ENCODE measurements around the gene KCNG2.

KCNG2 gene

DNA sequence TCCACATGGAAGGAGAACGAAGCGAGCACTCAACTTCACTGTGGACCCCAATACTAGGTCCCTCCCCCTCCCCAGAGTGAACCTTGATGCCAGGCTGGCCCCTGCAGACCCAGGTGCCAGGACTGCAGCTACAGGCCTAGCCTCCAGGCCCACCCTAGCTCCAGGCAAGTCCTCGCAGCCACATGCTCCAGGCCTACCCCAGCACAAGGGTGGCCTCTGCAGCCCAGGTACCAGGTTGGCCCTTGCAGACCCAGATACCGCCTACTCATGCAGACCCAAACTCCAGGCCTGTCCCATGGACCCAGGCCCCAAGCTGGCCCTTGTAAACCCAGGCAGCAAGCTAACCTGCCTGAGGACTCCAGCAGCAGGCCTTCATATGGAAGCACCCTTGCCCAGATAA lies 44.2 kb downstream of the KCNG2 start:
- Histone ChIP-seq H3K27ac (ENCODE audit: low read length) (no peak overlapping the region), H3K4me2 (ENCODE audit: low read length) (no peak overlapping the region), H3K9me3 (ENCODE audit: insufficient read depth, low read length) (0 out of 2 replicates have a peak, but pooled peaks cover 4% of the 10 kb centered on the region), H3K4me3 (ENCODE audit: low read length) (no peak overlapping the region), H3K4me1 (ENCODE audit: low read length) (no peaks in the 10 kb centered on the region), H3K27me3 (ENCODE audit: low read depth, low read length) (peaks cover 30% of the 10 kb centered on the region), H3K36me3 (replicated peaks; ENCODE audit: low read depth, low read length) (no peaks in the 10 kb centered on the region), H4K20me1 (ENCODE audit: insufficient read depth, low read length) (no peaks in the 10 kb centered on the region), H3K79me2 (ENCODE audit: low read length) (no peaks in the 10 kb centered on the region), H3K9ac (ENCODE audit: low read length) (no peak overlapping the region), H2AFZ (ENCODE audit: low read depth, low read length) (no peak overlapping the region)
- TF ChIP-seq, protein P1, sequence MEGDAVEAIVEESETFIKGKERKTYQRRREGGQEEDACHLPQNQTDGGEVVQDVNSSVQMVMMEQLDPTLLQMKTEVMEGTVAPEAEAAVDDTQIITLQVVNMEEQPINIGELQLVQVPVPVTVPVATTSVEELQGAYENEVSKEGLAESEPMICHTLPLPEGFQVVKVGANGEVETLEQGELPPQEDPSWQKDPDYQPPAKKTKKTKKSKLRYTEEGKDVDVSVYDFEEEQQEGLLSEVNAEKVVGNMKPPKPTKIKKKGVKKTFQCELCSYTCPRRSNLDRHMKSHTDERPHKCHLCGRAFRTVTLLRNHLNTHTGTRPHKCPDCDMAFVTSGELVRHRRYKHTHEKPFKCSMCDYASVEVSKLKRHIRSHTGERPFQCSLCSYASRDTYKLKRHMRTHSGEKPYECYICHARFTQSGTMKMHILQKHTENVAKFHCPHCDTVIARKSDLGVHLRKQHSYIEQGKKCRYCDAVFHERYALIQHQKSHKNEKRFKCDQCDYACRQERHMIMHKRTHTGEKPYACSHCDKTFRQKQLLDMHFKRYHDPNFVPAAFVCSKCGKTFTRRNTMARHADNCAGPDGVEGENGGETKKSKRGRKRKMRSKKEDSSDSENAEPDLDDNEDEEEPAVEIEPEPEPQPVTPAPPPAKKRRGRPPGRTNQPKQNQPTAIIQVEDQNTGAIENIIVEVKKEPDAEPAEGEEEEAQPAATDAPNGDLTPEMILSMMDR (IDR thresholded peaks at IDR 0.05; ENCODE audit: low read depth, low read length), result no peak
- TF ChIP-seq EZH2phosphoT487 (IDR thresholded peaks at IDR 0.05; ENCODE audit: low read depth), result no peak

DNA sequence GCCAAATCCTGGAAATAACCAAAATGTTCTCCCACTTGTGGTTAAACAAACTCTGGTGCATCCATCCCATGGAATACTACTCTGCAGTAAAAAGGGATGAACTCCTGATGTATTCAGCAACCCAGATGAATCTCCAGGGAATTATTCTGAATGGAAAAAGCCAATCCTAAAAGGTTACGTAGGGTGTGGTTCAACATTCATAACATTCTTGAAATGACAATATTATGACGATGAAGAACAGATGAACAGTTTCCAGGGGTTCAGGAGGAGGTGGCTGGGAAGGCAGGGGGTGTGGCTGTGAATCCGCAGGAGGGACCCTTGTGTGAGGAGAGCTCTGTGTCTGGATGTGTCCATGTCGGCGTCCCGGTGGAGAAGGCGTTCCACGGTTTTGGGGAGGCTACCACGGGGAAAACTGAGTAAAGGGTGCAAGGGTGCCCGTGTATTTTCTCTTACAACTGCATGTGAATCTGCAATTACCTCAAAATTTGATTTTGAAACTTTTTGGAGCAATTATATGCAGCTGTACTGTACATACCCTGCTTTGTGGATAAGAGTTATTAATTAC lies 47.3 kb downstream of the KCNG2 start:
- H3K9ac ChIP-seq (ENCODE audit: low read length), result no peak overlapping the region
- no peak overlapping the region for H3K27ac ChIP-seq (ENCODE audit: low read length)
- no peaks in the 10 kb centered on the region for H3K79me2 ChIP-seq (ENCODE audit: low read length)
- TF ChIP-seq, protein P1 (IDR thresholded peaks at IDR 0.05; ENCODE audit: low read depth, low read length), result no peak
- TF ChIP-seq EZH2phosphoT487 (IDR thresholded peaks at IDR 0.05; ENCODE audit: low read depth), result no peak
- no peaks in the 10 kb centered on the region for H3K4me1 ChIP-seq (ENCODE audit: low read length)
- no peak overlapping the region for H3K4me2 ChIP-seq (ENCODE audit: low read length)
- no peak overlapping the region for H3K4me3 ChIP-seq (ENCODE audit: low read length)
- H4K20me1 ChIP-seq (ENCODE audit: insufficient read depth, low read length), result no peaks in the 10 kb centered on the region
- no peak overlapping the region for H2AFZ ChIP-seq (ENCODE audit: low read depth, low read length)
- H3K9me3 ChIP-seq (ENCODE audit: insufficient read depth, low read length), result no peaks in the 10 kb centered on the region
- no peaks in the 10 kb centered on the region for H3K36me3 ChIP-seq (replicated peaks; ENCODE audit: low read depth, low read length)
- H3K27me3 ChIP-seq (ENCODE audit: low read depth, low read length), result peaks cover 15% of the 10 kb centered on the region; the same call in 1 of the 2 replicates

DNA sequence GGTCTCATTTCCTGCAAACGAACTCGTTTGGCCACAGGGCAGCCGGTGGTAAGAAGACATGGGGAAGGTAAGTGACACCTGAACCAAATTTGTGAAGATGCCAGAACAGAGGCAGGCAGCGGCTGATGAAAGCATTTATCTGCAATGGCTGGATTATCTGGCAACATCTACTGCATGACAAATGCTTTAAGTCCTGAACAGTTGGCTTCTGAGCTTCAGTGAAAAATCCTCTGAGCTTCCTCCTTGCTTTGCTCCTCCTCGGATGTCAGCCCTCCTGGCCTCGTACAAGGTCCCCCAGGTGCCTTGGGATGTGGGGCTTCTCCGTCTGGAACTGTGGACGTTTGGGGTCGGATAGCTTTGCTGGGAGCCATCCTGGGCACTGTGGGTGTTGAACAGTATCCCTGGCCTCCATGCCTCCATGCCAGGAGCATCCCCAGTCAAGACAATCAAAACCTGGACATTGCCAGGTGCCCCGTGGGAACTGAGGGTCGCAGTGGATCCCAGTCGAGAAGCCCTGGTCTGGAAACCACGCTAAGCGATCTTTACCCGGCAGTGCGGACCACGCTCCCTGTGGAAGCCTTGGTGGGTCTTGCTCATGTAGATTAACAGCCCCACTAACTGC lies 49.3 kb downstream of the KCNG2 start:
- TF ChIP-seq, protein P1 (IDR thresholded peaks at IDR 0.05; ENCODE audit: low read depth, low read length), result no peak
- no peak for TF ChIP-seq EZH2phosphoT487 (IDR thresholded peaks at IDR 0.05; ENCODE audit: low read depth)
- Histone ChIP-seq H2AFZ (ENCODE audit: low read depth, low read length) (no peak overlapping the region), H3K27me3 (ENCODE audit: low read depth, low read length) (peaks cover 15% of the 10 kb centered on the region; the same call in 1 of the 2 replicates), H3K4me1 (ENCODE audit: low read length) (no peaks in the 10 kb centered on the region), H4K20me1 (ENCODE audit: insufficient read depth, low read length) (no peaks in the 10 kb centered on the region), H3K9ac (ENCODE audit: low read length) (no peak overlapping the region), H3K4me2 (ENCODE audit: low read length) (no peak overlapping the region), H3K9me3 (ENCODE audit: insufficient read depth, low read length) (no peaks in the 10 kb centered on the region), H3K36me3 (replicated peaks; ENCODE audit: low read depth, low read length) (no peaks in the 10 kb centered on the region), H3K4me3 (ENCODE audit: low read length) (no peak overlapping the region), H3K27ac (ENCODE audit: low read length) (no peak overlapping the region), H3K79me2 (ENCODE audit: low read length) (no peaks in the 10 kb centered on the region)

DNA sequence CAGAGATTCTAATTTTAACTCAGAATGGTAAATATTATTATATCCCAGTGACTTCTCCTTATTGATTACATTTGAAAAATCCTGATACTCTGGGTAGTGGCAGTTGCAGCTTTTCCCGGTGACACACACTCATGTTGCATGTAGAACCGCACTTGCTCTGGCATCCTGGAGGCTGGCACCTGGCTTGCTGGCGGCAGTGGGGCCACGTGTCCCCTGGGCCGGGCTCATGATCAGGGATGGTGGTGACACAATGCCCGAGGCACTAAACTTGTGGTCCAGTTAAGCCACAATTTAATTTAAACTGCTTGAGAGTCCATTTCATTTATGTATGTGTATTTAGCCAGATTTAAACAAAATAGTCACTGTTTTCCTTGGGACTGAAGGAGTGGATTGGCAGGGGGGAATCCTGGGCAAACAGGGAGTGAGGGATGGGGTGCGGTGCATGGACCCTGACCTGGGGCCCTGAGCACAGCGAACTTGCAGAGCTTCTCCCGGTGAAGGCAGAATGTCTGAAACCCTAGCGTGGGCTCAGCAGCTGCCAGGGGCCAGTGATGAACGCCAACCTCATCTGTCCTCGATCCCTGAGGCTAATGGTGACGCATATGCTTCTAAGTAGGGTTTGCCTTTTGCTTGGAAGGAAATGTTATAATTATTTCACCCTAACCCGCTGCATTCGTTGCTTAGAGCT lies 50.0 kb downstream of the KCNG2 start:
- Histone ChIP-seq H3K27me3 (ENCODE audit: low read depth, low read length) (peaks cover 15% of the 10 kb centered on the region; the same call in 1 of the 2 replicates), H3K9me3 (ENCODE audit: insufficient read depth, low read length) (no peaks in the 10 kb centered on the region), H3K4me2 (ENCODE audit: low read length) (no peak overlapping the region), H3K9ac (ENCODE audit: low read length) (no peak overlapping the region), H3K79me2 (ENCODE audit: low read length) (no peaks in the 10 kb centered on the region), H3K36me3 (replicated peaks; ENCODE audit: low read depth, low read length) (no peaks in the 10 kb centered on the region), H2AFZ (ENCODE audit: low read depth, low read length) (no peak overlapping the region), H3K4me1 (ENCODE audit: low read length) (no peaks in the 10 kb centered on the region), H4K20me1 (ENCODE audit: insufficient read depth, low read length) (no peaks in the 10 kb centered on the region), H3K27ac (ENCODE audit: low read length) (no peak overlapping the region), H3K4me3 (ENCODE audit: low read length) (no peak overlapping the region)
- TF ChIP-seq, protein P1 (IDR thresholded peaks at IDR 0.05; ENCODE audit: low read depth, low read length), result no peak
- TF ChIP-seq EZH2phosphoT487 (IDR thresholded peaks at IDR 0.05; ENCODE audit: low read depth), result no peak
